GM11168 (cell line): Measurements from ENCODE around the gene PEG3.

ENCODE experiments used
- in situ Hi-C: fragments of 300-500 bp; cut with MboI; formaldehyde crosslinking; loops from one replicate; pipeline ENCODE4 v1.12.0; 2022; ENCODE audit warnings: low sequenced_read_pairs; ENCODE audit not compliant: unreplicated experiment

PEG3 gene

DNA sequence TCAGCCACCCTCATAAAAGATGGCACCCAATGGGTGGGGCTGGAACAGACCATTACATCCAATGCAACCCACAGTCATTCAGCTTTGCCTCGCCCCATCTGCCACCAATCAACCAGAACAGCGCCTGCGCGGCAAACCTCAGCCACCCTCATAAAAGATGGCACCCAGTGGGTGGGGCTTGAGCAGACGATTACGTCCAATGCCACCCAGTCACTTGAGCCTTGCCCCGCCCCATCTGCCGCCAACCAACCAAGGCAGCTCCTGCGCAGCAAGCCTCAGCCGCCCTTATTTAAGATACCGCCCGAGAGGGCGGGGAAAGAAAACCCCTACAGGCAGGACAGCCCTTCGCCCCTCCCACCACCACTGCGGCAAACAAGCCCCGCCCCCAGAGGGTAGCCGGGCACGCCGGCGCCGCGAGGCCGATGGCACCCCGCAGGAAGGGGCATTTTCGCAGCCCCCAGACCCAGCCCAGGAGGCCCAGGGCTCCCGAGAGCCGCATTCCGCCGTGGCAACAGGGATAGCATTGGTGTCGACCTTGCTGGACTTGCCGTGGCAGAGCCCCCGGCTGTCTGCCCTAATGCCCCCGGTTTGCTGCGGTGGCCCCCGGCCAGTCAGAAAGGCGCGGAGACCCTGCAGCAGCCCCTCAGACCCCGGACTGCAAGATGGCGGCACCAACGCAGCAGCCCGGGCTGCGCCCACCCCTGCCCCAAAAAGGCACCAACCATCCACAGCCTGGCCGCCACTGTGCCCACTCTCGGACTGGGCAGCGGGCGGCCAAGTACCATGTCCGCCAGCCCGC lies 675 bp downstream of the PEG3 start:
- in situ Hi-C loops, result no loop called here

GRCh38 chr19:56838909-56839651 lies 1.4 kb downstream of the PEG3 start:
- in situ Hi-C loops, result no loop called here

DNA sequence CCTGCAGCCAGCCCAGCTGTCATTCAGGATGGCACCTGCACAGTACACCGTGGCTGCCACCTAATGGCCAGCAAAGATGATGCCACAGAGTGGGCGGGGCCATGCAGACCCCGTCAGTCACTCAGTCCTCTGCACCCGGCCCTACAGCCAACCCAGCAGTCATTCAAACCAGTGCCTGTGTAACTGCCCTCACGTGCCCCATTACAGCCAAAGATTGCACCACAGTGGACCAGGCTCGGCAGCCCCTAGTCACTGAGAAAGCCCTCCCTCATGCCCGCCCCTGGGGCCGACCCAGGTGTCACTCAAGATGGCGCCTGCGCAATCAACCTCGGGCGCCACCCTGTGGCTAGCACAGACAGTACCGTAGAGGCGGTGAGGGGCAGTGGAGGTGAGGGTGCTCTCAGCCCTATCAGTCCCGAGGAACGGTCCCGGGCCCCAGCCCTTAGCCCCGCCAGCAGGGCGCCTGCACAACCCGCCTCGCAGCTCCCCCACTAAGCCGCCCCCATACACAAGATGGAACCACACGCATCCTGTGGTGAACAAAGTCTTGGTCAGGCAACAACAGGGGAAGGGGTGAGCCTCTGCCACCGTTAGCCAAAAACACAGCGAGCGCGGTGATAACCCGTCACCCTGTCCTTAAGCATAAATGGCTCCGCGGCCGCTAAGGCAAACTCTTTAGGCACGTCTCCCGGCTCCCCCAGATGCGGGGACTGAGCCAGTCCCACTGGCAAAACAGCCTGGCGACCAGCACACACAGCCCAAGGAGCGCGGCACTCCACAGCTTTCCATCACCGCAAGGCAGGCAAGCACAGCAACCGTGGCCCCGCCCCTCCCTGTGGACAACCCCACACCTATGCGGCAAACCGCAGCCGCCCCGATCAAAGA lies 2.3 kb downstream of the PEG3 start:
- in situ Hi-C loops, result no loop called here

GRCh38 chr19:56837492-56838023 lies 3.0 kb downstream of the PEG3 start:
- in situ Hi-C loops, result no loop called here

- in situ Hi-C loops, result no loop called here
These were observed 3.5 kb downstream of the PEG3 start for GRCh38 chr19:56837004-56837403.

GRCh38 chr19:56836059-56836458 lies 4.5 kb downstream of the PEG3 start:
- in situ Hi-C loops, result no loop called here

- in situ Hi-C loops, result no loop called here
These were observed 5.1 kb downstream of the PEG3 start for GRCh38 chr19:56835401-56835800.

DNA sequence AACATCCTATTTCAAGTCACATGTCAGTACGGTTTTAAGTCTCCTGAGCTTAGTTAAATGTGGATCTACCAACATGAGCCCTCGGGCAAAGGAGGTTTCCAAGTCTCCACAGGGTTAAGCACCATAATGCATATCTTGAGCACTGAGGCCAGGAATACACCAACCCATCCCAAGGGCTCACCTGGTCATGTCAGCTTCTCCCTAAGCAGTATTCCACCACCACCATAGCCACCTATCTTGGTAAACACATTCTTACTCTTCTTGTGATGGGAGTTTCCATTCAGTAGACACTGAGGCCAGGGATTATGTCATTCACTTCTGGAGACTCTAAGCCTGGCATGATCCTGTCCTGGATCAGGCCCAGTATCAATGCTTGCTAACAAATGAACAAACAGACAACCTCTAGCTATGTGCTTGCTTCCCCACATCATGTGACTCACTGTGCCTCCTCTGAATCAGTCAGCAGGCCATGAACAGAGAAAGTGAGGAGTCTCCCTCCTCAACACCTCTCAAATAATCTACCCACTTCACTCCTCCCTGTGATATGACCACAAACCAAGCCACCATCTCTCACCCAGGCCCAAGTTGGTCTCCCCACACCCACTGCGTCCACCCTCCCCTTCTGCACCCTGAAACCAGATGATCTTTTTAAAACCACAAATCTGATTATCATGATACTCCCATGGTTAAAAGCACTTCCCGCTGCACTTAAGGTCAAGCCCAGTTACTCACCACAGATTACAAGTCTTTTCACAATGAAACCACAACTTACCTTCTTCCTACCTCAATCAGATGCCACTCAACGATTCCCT lies 5.8 kb downstream of the PEG3 start:
- in situ Hi-C loops, result no loop called here

- in situ Hi-C loops, result no loop called here
These were observed 8.1 kb downstream of the PEG3 start for GRCh38 chr19:56832352-56832928.

DNA sequence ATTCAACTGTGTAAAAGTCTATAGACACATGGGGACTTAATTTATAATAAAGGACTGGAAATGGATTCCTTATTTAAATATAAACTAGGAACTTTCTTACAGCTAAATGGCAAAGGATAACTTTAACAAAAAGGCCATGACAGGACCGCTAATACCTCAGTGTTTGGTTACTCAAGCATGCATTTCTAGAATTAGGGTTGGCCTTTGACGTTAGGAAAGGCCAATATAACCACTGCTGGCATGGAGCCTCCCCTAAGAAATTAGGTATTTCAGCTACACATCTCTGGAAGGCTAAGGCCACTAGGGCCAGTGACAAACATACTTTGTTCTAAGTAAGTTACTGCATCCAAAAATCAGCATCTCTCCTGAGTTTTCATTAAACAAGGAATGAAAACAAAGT lies 9.3 kb downstream of the PEG3 start:
- in situ Hi-C loops, result no loop called here

DNA sequence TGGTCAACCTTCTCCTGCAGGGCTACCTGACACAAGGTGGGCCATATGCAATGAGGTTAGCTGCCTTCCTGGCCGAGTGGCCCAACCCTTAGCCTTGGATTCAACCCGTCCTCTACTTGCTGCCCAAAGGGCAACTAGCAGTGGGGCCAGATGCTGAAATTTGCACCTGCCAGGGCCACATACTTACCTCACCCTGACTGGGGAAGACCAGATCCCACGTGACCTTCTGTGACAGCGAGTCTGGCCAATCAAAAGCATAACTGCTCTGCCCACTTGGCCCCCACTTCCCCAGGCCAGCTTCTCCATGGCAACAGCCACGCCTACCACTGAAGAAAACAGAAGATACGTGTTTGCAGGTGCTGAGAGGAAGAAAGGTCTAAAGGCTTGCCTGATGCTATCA lies 10.9 kb downstream of the PEG3 start:
- in situ Hi-C loops, result no loop called here

DNA sequence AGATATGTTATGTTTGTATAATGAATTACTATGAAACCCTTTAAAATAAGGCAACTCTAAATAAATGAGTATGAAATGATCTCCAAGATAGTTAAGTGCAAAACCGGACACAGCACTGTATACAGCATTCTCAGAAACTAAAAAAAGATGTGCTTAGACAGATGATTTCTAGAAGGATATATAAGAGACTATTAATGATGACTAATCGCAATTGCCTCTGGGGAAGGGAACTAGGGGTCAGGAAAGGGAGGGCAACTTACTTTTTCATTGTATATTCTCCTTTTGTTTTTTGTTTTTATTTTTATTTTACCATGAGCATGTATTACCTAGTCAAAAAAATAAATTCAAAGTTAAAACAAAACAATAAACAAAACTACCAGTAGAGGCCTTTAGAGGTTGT lies 12.8 kb downstream of the PEG3 start:
- in situ Hi-C loops, result no loop called here

GRCh38 chr19:56823956-56824355 lies 16.6 kb downstream of the PEG3 start:
- in situ Hi-C loops, result no loop called here

GRCh38 chr19:56823417-56823816 lies 17.1 kb downstream of the PEG3 start:
- in situ Hi-C loops, result no loop called here

DNA sequence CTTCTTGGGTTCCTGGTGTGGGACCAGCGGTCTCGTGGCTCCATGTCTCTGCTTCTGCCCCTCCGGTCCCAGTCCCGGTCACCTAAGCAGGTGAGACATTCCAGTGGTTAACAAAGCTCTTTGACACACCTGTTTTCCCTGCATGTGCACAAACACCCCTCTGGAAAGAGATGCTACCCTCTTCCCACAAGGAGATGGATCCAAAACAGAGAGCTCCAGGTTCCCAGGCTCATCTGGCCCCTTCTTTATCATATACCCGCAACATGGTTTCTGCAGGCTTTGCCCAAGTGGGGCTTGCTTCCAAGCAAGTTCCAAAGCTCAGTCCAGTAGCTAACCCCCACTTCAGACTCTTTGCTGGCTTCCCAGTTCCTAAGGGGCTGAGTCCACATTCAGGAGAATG lies 17.8 kb downstream of the PEG3 start:
- in situ Hi-C loops, result no loop called here

- in situ Hi-C loops, result no loop called here
These were observed 18.9 kb downstream of the PEG3 start for GRCh38 chr19:56821675-56822074.

GRCh38 chr19:56821209-56821608 lies 19.3 kb downstream of the PEG3 start:
- in situ Hi-C loops, result no loop called here

DNA sequence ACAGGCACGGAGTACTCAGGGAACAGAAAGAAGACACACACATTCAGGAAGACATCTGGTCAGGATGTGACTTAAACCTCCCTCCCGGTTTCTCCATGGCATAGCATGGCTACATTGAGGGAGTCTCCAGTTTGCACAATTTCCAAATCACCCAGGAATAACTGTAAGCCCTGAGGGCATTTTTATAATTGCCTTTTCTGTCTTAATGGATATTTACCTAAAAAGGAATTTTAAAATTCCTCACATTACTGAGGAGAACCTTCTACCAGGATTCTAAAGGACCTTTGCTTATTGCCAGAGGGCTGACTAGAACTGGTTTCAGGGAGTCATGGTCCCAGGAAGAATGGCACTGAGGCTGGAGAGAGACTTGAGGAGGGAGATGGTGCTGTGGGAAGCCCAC lies 21.4 kb downstream of the PEG3 start:
- in situ Hi-C loops, result no loop called here

- in situ Hi-C loops, result no loop called here
These were observed 25.9 kb downstream of the PEG3 start for GRCh38 chr19:56814656-56815055.
